Midbrain (tissue), 1 donor: ENCODE measurements around the gene FSTL4.
"Not testable (repeated sequence)": the region's sequence is repeated elsewhere in the genome, so short reads cannot be mapped to it uniquely, and the experiment has no call there.

ENCODE experiments used
- DNase-seq: peaks from one replicate; lab custom pipeline; 2025; lab: John Stamatoyannopoulos, UW

The FSTL4 gene

GRCh38 chr5:133192716-133193115 lies 419.6 kb downstream of the FSTL4 start:
- DNase-seq, result no peak

- no peak for DNase-seq
Observed at GRCh38 chr5:133189881-133190280, 422.5 kb downstream of the FSTL4 start.

- DNase-seq, result no peak
Observed at GRCh38 chr5:133179405-133179804, 432.9 kb downstream of the FSTL4 start.

GRCh38 chr5:133170756-133171387 lies 441.5 kb downstream of the FSTL4 start:
- DNase-seq, result not testable (repeated sequence)

- no peak for DNase-seq
Observed at GRCh38 chr5:133164759-133165158, 447.6 kb downstream of the FSTL4 start.

- no peak for DNase-seq
Observed at GRCh38 chr5:133163839-133164238, 448.5 kb downstream of the FSTL4 start.

- DNase-seq, result no peak
Observed at GRCh38 chr5:133159543-133159942, 452.8 kb downstream of the FSTL4 start.

- no peak for DNase-seq
Observed at GRCh38 chr5:133155326-133155969, 456.9 kb downstream of the FSTL4 start.

- no peak for DNase-seq
Observed at GRCh38 chr5:133154274-133155075, 457.9 kb downstream of the FSTL4 start.

- no peak for DNase-seq
Observed at GRCh38 chr5:133150909-133151544, 461.3 kb downstream of the FSTL4 start.

- DNase-seq, result no peak
Observed at GRCh38 chr5:133149345-133149744, 463.0 kb downstream of the FSTL4 start.

- no peak for DNase-seq
Observed at GRCh38 chr5:133147815-133148567, 464.4 kb downstream of the FSTL4 start.

GRCh38 chr5:133147411-133147810 lies 464.9 kb downstream of the FSTL4 start:
- DNase-seq, result no peak
